ENCODE measurements around the gene BTBD2.
A peak's percentile ranks its signal among the peaks of the same experiment; 100 is the strongest.

BTBD2 gene

GRCh38 chr19:2015608-2015950 lies at the start of gene BTBD2:
Gene BTBD2, minus strand, starts transcription at chr19:2015714. Its CDS starts 11 bp downstream, at chr19:2015703.
- DNase-seq: peak in 10 of 14 donors; percentile 3 to 78 (median 29)

GRCh38 chr19:2064788-2065524 lies 49.4 kb upstream of the BTBD2 start:
- DNase-seq: peak in 12 of 14 donors; percentile 34 to 99 (median 56)

DNA sequence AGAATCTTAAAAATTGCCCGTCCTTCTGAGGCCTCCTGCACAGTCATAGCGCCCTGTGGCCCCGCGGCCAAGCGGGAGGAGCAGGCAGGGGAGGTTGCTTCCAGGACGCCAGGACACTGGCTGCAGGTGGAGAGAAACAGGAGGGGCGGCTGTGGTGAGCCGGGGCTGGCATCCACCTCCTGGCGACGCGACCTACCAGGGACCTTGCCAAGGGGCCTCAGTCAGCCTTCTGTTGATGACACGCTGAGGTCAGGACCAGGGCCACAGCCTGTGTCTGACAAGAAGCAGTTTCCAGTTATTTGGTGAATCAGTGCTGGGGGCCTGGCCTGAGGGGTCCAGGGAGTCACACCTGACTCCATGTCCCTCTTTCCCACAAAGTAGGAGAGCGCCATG lies 48.9 kb upstream of the BTBD2 start:
- DNase-seq: peak in 1 of 14 donors; percentile 90

GRCh38 chr19:2063824-2064223 lies 48.3 kb upstream of the BTBD2 start:
- DNase-seq: no peak

DNA sequence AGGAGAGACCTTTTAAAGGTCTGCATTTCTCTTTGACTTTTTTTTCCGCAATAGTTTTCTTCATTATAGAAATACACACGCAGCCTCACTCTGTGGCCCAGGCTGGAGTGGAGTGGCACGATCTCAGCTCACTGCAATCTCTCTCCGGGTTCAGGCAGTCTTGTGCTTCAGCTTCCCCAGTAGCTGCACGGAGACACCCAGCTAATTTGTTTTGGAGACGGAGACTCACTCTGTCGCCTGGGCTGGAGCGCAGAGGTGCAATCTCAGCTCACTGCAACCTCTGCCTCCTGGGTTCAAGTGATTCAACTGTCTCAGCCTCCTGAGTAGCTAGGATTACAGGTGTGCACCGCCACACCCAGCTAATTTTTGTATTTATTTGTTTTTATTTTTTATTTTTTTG lies 47.3 kb upstream of the BTBD2 start:
- no peak for DNase-seq

GRCh38 chr19:2062389-2062729 lies 46.8 kb upstream of the BTBD2 start:
- DNase-seq: no peak

DNA sequence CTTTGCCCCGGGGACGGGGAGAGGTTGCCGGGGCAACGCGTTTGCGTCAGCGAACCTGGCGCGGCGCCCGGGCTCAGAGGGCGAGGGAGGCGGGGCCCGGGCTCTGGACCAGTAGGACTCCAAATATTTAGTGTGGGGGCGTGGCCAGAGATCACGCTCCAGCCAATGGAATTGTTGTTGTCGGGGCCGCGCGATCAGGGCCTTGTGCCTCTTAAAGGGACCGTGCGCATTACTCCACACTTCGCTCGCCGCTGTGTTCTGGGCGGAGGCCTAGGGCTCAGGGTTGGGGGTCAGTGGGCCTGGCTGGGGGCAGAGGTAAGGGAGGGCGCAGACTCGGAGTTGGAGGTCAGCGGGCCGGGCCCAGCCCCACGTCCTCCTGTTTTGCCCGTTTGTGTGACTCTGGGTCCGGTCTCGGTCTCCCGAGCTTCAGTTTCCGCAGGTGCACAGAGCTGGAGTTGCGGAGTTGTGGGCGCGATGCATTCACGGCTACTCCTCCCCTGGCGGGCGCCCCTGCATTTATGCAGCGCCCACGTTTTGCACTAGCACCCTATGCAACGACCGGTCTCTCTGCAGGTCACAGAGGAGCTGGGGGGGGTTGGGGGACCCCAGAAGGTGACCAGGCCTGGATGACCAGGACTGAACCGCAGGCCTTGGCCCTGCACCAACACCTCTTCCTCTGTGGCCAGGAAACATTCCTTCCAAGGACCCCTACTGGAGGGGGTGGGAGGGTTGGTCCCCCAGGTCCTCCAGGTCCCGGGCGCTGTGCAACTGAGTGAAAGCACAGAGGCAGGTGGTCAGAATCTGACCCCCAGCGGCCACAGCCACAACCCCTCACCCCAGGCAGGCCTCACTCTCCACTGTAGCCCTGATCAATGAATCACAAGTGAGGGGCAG lies 46.2 kb upstream of the BTBD2 start:
- peak; percentile 84 to 99 (median 96) for DNase-seq

DNA sequence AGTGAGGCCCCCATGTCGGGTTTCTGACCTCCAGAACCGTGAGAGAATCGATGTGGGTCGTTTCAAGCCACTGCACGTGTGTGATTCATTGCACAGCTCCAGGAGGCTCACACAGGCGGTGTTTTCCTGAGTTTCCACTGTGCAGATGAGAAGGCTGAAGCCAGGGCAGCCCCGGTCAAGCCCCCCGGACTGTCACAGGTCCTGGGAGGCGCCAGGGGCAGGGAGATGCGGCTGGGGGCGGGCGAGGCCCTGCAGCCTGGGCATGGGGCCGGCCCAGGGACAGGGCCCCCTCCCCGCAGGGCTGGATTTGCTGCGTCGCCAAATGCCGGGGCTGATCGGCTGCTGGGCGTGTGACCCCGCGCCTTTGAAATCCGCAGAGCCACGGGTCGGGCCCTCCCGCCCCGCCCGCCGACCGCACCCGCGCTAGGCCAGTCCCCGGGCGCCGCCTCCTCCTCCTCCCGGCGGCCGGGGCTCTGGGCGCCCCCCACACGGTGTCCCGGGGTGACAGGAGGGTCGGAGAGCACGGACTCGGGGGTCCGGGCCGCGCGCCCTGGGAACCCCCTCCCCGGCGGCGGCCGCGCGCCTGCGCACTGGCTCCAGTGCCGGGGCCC lies 45.5 kb upstream of the BTBD2 start:
- peak in 11 of 14 donors; percentile 56 to 96 (median 87) for DNase-seq

- peak in 9 of 14 donors; percentile 18 to 85 (median 67) for DNase-seq
These were observed 44.1 kb upstream of the BTBD2 start for GRCh38 chr19:2059422-2060201.

DNA sequence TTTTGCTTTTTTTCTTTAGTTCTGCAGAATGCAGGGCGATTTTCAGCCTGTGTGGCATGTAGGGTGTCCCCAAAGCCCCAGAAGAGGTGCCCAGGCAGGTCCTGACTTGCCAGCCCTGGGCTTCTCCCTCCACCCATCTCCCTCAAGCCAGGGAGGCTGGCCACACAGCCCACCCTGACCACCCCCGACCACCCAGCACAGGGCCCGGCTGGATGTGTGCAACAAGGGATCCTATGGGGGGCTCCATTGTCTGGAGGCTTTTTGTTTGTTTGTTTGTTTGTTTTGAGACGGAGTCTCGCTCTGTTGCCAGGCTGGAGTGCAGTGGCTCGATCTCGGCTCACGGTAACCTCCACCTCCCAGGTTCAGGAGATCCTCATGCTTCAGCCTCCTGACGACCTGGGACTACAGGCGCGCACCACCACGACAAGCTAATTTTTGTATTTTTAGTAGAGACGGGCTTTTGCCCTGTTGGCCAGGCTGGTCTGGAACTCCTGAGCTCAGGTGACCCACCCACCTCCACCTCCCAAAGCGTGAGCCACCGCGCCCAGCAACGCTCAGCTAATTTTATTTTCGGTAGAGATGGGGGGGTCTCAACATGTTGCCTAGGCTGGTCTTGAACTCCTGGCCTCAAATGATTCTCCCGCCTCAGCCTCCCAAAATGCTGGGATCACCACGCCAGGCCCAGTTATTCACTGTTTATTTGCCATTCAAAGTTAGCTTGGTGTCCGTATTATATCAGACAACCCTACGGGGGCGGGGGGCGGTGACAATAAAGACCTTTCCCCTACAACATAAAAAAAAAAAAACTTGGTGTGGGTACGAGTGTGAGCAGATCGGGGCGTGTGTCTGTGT lies 43.3 kb upstream of the BTBD2 start:
- no peak for DNase-seq

DNA sequence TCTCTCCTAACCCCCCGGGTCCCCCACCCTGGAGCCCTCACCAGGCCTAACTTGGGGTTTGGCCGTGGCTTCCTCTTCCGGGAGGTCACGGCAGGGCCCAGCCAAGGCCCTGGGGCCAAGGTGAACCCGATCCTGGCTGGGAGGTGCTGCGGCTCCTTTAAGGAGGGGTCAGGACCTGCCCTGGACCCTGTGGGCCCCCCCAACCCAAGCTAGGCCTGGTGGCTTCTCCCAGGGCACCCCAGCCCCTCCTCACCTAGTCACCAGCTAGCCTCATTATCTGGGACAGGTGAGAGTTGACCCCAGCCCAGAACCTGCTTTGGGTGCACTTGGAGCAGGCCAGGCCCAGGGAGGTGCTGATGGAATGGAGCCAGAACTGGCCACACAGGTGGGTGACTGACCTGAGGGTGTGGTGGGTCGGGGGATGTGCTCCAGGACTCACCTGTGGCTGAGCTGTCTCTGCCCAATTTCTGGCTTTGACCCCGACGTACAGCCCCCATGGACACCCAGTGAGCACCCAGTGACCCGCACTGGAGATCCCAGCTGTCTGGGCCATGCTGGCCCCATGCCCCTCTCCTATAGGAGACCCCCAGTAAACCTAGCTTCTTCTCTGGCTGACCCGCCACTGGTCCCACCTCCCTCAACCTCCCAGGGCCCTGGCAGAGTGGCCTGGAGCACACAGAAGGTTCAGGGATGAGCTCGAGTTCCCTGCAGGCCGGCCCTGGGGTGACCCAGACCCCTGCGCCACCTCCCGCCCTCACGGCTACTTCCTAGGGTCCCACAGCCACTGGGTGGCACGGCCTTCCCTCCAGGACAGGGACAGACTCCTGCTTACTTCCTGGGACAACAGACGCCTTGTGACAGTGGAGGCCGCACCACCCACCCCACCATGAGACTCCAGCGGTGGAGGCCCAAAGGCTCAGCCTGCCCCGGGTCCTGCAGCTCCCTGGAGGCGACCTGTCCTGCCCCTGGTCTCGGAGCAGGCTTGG lies 42.3 kb upstream of the BTBD2 start:
- DNase-seq: no peak

- no peak for DNase-seq
These were observed 41.3 kb upstream of the BTBD2 start for GRCh38 chr19:2056837-2057192.

DNA sequence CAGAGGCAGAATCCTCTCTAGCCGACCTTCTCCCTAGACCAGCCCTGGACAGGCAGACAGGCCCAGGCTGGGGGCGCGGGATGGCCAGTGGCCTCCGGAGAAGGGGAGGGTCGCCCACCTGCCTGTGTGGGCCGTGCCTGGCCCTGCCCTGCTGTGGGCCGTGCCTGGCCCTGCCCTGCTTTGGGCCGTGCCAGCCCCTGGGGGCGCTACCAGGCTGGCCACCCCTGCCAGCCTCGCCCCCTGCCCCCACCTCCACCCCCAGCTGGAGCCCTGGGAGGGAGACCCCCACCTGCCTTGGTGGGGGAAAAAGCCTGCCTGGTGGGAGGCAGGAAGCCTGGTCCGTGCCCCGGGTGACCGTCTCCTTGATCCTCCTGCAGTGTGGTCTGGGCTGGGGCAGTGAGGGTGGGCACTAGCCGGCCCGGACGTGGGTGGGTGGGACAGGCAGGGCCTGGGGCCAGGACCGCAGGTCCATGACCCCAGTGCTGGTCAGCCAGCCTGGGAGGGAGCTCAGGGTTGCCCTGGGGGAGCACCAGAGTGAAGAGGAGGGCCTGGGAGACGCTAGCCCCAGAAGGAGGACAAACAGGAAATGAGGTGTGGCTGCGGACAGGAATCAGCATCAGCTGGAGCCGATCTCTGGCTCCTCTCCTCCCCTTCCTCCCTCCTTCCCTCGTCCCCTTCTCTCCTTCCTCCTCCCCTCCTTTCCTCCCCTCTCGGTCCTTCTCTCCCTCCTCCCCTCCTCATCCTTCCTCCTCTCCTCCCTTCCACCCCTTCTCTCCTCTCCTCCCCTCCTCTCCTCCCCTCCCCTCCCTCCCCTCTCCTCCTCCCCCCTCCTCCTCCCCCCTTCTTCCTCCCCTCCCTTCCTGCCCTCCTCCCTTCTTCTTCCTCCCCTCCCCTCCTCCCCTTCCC lies 40.7 kb upstream of the BTBD2 start:
- peak in 1 of 14 donors; percentile 59 for DNase-seq

DNA sequence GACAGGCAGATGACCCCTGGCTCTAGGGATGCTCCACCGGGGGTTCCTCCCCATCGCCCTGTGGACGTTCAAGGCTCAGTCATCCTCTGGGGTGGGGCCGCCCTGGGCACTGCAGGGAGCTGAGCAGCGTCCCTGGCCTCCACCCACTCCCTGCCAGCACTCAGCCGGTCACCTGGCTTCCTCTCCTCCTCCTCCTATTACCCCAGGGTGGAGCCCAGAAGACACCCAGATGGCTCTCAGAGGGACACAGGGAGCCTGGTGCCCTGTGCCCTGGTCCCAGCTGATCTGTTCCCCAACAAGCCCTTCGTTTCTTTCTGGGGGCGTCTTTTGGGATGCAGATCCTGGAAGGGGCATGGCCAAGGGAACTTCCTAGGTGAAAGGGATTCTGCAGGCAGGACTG lies 39.2 kb upstream of the BTBD2 start:
- DNase-seq: no peak

DNA sequence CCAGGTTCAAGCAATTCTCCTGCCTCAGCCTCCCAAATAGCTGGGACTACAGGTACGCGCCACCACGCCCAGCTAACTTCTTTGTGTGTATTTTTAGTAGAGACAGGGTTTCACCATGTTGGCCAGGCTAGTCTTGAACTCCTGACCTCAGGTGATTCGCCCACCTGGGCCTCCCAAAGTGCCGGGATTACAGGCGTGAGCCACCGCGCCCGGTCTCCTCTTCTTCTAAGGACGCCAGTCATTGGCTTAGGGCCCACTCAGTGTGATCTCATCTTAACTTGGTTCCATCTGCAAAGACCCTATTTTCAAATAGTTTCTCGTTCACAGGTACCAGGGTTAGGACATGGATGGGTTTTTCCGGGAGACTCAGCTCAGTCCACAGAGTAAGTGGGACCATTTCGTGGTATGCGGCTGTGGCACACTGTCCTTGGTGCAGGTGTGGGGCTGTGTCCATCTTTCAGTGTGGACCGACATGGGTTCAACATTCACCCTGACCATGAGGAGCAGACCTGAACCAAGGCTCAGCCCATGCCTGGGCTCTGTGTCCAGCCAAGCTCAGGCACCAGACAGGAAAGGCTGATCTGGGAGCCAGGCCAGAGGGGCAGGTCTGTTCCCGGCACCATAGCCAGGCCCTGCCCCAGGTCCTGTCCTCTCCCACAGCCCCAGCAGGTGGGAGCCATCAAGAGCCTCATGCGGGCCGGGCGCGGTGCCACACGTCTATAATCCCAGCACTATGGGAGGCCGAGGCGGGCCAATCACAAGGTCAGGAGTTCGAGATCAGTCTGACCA lies 38.3 kb upstream of the BTBD2 start:
- DNase-seq: peak in 1 of 14 donors; percentile 58

GRCh38 chr19:2051773-2052704 lies 36.5 kb upstream of the BTBD2 start:
- DNase-seq: no peak

Data from C1 segment of cervical spinal cord (tissue), 14 donors.